T-helper 17 cell (primary cell): Measurements from ENCODE around the gene INO80. TPM values are rescaled to one million over a fixed set of nuclear protein-coding genes. Genes with fewer than 3 reads are reported as not detected.

Experiments used
- ATAC-seq: fragments of 150-1000 bp; cut with Tn5 transposase; 2 replicates; pipeline ENCODE4 v1.10.0; 2021; ENCODE audit warnings: mild to moderate bottlenecking, moderate library complexity
- DNase-seq, 3 donors: peaks; one replicate each; pipeline versions ENCODE4 v3.0.0 to v3.0.0-alpha.2; 2020 to 2021
- H3K9me3 ChIP-seq: one replicate; pipeline ENCODE4 v1.7.0; 2013; ENCODE audit warnings: low read length, mild to moderate bottlenecking; ENCODE audit not compliant: control insufficient read depth, poor library complexity, severe bottlenecking
- H3K27ac Mint-ChIP-seq: one replicate; pipeline ENCODE4 v1.8.0; 2022; ENCODE audit warnings: mild to moderate bottlenecking, moderate library complexity, mixed read lengths
- H3K27me3 Mint-ChIP-seq: one replicate; pipeline ENCODE4 v1.8.0; 2022; ENCODE audit warnings: mixed read lengths
- H3K36me3 Mint-ChIP-seq: one replicate; pipeline ENCODE4 v1.8.0; 2022; ENCODE audit warnings: low read depth, mixed read lengths
- H3K4me1 Mint-ChIP-seq: one replicate; pipeline ENCODE4 v1.8.0; 2022; ENCODE audit warnings: mild to moderate bottlenecking, mixed read lengths
- H3K4me3 Mint-ChIP-seq: one replicate; pipeline ENCODE4 v1.8.0; 2022; ENCODE audit warnings: mild to moderate bottlenecking, moderate library complexity, mixed read lengths
- total RNA-seq, 4 donors: library from RNA in 2 of 4; stranded (reverse) in 2 of 4; gene quantifications; one replicate each; pipeline ENCODE4 v1.2.3 and lab custom pipeline; 2022 to 2026

Gene INO80
- total RNA-seq, 2 donors from 2014 or later, result 28.5 to 37.5 TPM

- Mint-ChIP-seq H3K36me3 (no peaks in the 10 kb centered on the region), H3K4me1 (peaks cover 28% of the 10 kb centered on the region), H3K27ac (peak overlapping the region; percentile 72), H3K4me3 (peak overlapping the region; percentile 78), H3K27me3 (no peaks in the 10 kb centered on the region)
- H3K9me3 ChIP-seq, result no peaks in the 10 kb centered on the region
- DNase-seq (no peak), ATAC-seq (no peak)
Measured at GRCh38 chr15:40940296-40940801, 175.7 kb downstream of the INO80 start.

- no peak for DNase-seq
Measured at GRCh38 chr15:40938536-40938870, 177.6 kb downstream of the INO80 start.

GRCh38 chr15:40937762-40938535 lies 178.1 kb downstream of the INO80 start:
- no peaks in the 10 kb centered on the region for H3K36me3 Mint-ChIP-seq
- no peak for DNase-seq
- peaks cover 9% of the 10 kb centered on the region for H3K27me3 Mint-ChIP-seq
- no peaks in the 10 kb centered on the region for H3K9me3 ChIP-seq
- H3K27ac Mint-ChIP-seq, result no peak overlapping the region
- no peak overlapping the region for H3K4me3 Mint-ChIP-seq
- peak; percentile 61 for ATAC-seq
- peaks cover 25% of the 10 kb centered on the region for H3K4me1 Mint-ChIP-seq

More at GRCh38 chr15:40938536-40938870, 177.6 kb downstream of the INO80 start:
- H3K4me3 Mint-ChIP-seq, result no peak overlapping the region
- H3K4me1 Mint-ChIP-seq, result peaks cover 28% of the 10 kb centered on the region
- no peaks in the 10 kb centered on the region for H3K36me3 Mint-ChIP-seq
- no peaks in the 10 kb centered on the region for H3K9me3 ChIP-seq
- H3K27ac Mint-ChIP-seq, result no peak overlapping the region
- peaks cover 3% of the 10 kb centered on the region for H3K27me3 Mint-ChIP-seq
- ATAC-seq, result no peak

GRCh38 chr15:40936709-40937666 lies 179.1 kb downstream of the INO80 start:
- H3K4me3 Mint-ChIP-seq, result no peak overlapping the region
- H3K4me1 Mint-ChIP-seq, result peaks cover 19% of the 10 kb centered on the region
- ATAC-seq (no peak), DNase-seq (no peak)
- H3K36me3 Mint-ChIP-seq, result no peaks in the 10 kb centered on the region
- peaks cover 16% of the 10 kb centered on the region for H3K27me3 Mint-ChIP-seq
- H3K9me3 ChIP-seq, result no peaks in the 10 kb centered on the region
- H3K27ac Mint-ChIP-seq, result no peak overlapping the region

GRCh38 chr15:40936234-40936708 lies 179.8 kb downstream of the INO80 start:
- Mint-ChIP-seq H3K27me3 (peaks cover 23% of the 10 kb centered on the region), H3K4me3 (no peak overlapping the region), H3K4me1 (peaks cover 17% of the 10 kb centered on the region), H3K36me3 (no peaks in the 10 kb centered on the region), H3K27ac (no peak overlapping the region)
- no peak for DNase-seq
- no peak for ATAC-seq
- no peaks in the 10 kb centered on the region for H3K9me3 ChIP-seq

GRCh38 chr15:40934457-40934856 lies 181.6 kb downstream of the INO80 start:
- H3K4me1 Mint-ChIP-seq, result peaks cover 22% of the 10 kb centered on the region
- no peak overlapping the region for H3K4me3 Mint-ChIP-seq
- no peak overlapping the region for H3K27ac Mint-ChIP-seq
- peaks cover 40% of the 10 kb centered on the region for H3K27me3 Mint-ChIP-seq
- no peak for ATAC-seq
- H3K9me3 ChIP-seq, result no peaks in the 10 kb centered on the region
- H3K36me3 Mint-ChIP-seq, result peaks cover 5% of the 10 kb centered on the region
- DNase-seq, result no peak

GRCh38 chr15:40933517-40933902 lies 182.6 kb downstream of the INO80 start:
- no peaks in the 10 kb centered on the region for H3K9me3 ChIP-seq
- no peak overlapping the region for H3K27ac Mint-ChIP-seq
- DNase-seq (no peak), ATAC-seq (no peak)
- H3K36me3 Mint-ChIP-seq, result peaks cover 5% of the 10 kb centered on the region
- H3K4me3 Mint-ChIP-seq, result no peak overlapping the region
- peaks cover 25% of the 10 kb centered on the region for H3K4me1 Mint-ChIP-seq
- peaks cover 44% of the 10 kb centered on the region for H3K27me3 Mint-ChIP-seq

- H3K9me3 ChIP-seq, result no peaks in the 10 kb centered on the region
- H3K4me3 Mint-ChIP-seq, result no peak overlapping the region
- peaks cover 44% of the 10 kb centered on the region for H3K27me3 Mint-ChIP-seq
- no peak for ATAC-seq
- DNase-seq, result no peak
- H3K4me1 Mint-ChIP-seq, result peaks cover 22% of the 10 kb centered on the region
- peaks cover 5% of the 10 kb centered on the region for H3K36me3 Mint-ChIP-seq
- no peak overlapping the region for H3K27ac Mint-ChIP-seq
Measured at GRCh38 chr15:40932649-40933516, 183.2 kb downstream of the INO80 start.

- Mint-ChIP-seq H3K36me3 (peaks cover 5% of the 10 kb centered on the region), H3K4me3 (no peak overlapping the region), H3K4me1 (peaks cover 23% of the 10 kb centered on the region), H3K27me3 (peaks cover 47% of the 10 kb centered on the region), H3K27ac (no peak overlapping the region)
- ATAC-seq, result no peak
- no peak for DNase-seq
- H3K9me3 ChIP-seq, result no peaks in the 10 kb centered on the region
Measured at GRCh38 chr15:40932156-40932555, 183.9 kb downstream of the INO80 start.

GRCh38 chr15:40931300-40932142 lies 184.6 kb downstream of the INO80 start:
- no peak for ATAC-seq
- H3K4me1 Mint-ChIP-seq, result peaks cover 28% of the 10 kb centered on the region
- peak overlapping the region; percentile 88 for H3K4me3 Mint-ChIP-seq
- no peak for DNase-seq
- H3K27ac Mint-ChIP-seq, result no peak overlapping the region
- no peaks in the 10 kb centered on the region for H3K9me3 ChIP-seq
- H3K36me3 Mint-ChIP-seq, result peaks cover 5% of the 10 kb centered on the region
- peaks cover 53% of the 10 kb centered on the region for H3K27me3 Mint-ChIP-seq

- peak; percentile 35 for ATAC-seq
- Mint-ChIP-seq H3K27me3 (peaks cover 57% of the 10 kb centered on the region), H3K36me3 (peaks cover 5% of the 10 kb centered on the region), H3K4me1 (peaks cover 32% of the 10 kb centered on the region), H3K27ac (peak overlapping the region; percentile 67), H3K4me3 (peak overlapping the region; percentile 88)
- H3K9me3 ChIP-seq, result no peaks in the 10 kb centered on the region
- no peak for DNase-seq
Measured at GRCh38 chr15:40930430-40931299, 185.4 kb downstream of the INO80 start.
